Stimulated activated CD4-positive, alpha-beta T cell treated with anti-CD3 and anti-CD28 coated beads, Interleukin-12 subunit alpha, Interleukin-12 subunit beta, amount 100 ng/mL, for 4 hours (primary cell): ENCODE measurements around the gene ZRANB3.
"Not testable (repeated sequence)": the region's sequence is repeated elsewhere in the genome, so short reads cannot be mapped to it uniquely, and the experiment has no call there.

ENCODE experiments used
- DNase-seq: peaks from one replicate; pipeline ENCODE4 v3.0.0-alpha.2; 2020

ZRANB3 gene

GRCh38 chr2:135475128-135475527 lies 55.9 kb downstream of the ZRANB3 start:
- DNase-seq = no peak

GRCh38 chr2:135473567-135473966 lies 57.5 kb downstream of the ZRANB3 start:
- DNase-seq = no peak

- no peak for DNase-seq
Measured at GRCh38 chr2:135471106-135471505, 59.9 kb downstream of the ZRANB3 start.

- no peak for DNase-seq
Measured at GRCh38 chr2:135457279-135457678, 73.7 kb downstream of the ZRANB3 start.

- no peak for DNase-seq
Measured at GRCh38 chr2:135456835-135457234, 74.2 kb downstream of the ZRANB3 start.

GRCh38 chr2:135456431-135456830 lies 74.6 kb downstream of the ZRANB3 start:
- DNase-seq = no peak

- no peak for DNase-seq
Measured at GRCh38 chr2:135454608-135455007, 76.4 kb downstream of the ZRANB3 start.

GRCh38 chr2:135453027-135453426 lies 78.0 kb downstream of the ZRANB3 start:
- not testable (repeated sequence) for DNase-seq

GRCh38 chr2:135451966-135452365 lies 79.1 kb downstream of the ZRANB3 start:
- no peak for DNase-seq

GRCh38 chr2:135443013-135443412 lies 88.0 kb downstream of the ZRANB3 start:
- DNase-seq = not testable (repeated sequence)

GRCh38 chr2:135435155-135435554 lies 95.9 kb downstream of the ZRANB3 start:
- not testable (repeated sequence) for DNase-seq

- DNase-seq = no peak
Measured at GRCh38 chr2:135424849-135425248, 106.2 kb downstream of the ZRANB3 start.

- DNase-seq = no peak
Measured at GRCh38 chr2:135422898-135423297, 108.1 kb downstream of the ZRANB3 start.

GRCh38 chr2:135411646-135412045 lies 119.4 kb downstream of the ZRANB3 start:
- DNase-seq = no peak

GRCh38 chr2:135409436-135409835 lies 121.6 kb downstream of the ZRANB3 start:
- no peak for DNase-seq

- not testable (repeated sequence) for DNase-seq
Measured at GRCh38 chr2:135396259-135396658, 134.8 kb downstream of the ZRANB3 start.

GRCh38 chr2:135386993-135387392 lies 144.0 kb downstream of the ZRANB3 start:
- no peak for DNase-seq

- DNase-seq = no peak
Measured at GRCh38 chr2:135378591-135378990, 152.4 kb downstream of the ZRANB3 start.

GRCh38 chr2:135373702-135374101 lies 157.3 kb downstream of the ZRANB3 start:
- DNase-seq = no peak

GRCh38 chr2:135349941-135350340 lies 181.1 kb downstream of the ZRANB3 start:
- no peak for DNase-seq

GRCh38 chr2:135348096-135348704 lies 182.8 kb downstream of the ZRANB3 start:
- DNase-seq = not testable (repeated sequence)

- DNase-seq = no peak
Measured at GRCh38 chr2:135337071-135337470, 193.9 kb downstream of the ZRANB3 start.

- DNase-seq = no peak
Measured at GRCh38 chr2:135335256-135335655, 195.8 kb downstream of the ZRANB3 start.

GRCh38 chr2:135327146-135327545 lies 203.9 kb downstream of the ZRANB3 start:
- no peak for DNase-seq
